Jurkat, Clone E6-1 (cell line): ENCODE data around the gene PRKN.

Experiments used
- DNase-seq: peaks from one replicate; pipeline ENCODE4 v3.0.0-alpha.2; 2011; ENCODE audit warnings: low read depth, low spot score
- H3K4me3 ChIP-seq: 2 replicates; pipeline ENCODE4 v1.5.1; 2011; ENCODE audit warnings: mild to moderate bottlenecking, low read length, control low read depth, moderate library complexity

PRKN gene

GRCh38 chr6:162301128-162301527 lies 426.4 kb downstream of the PRKN start:
- no peak for DNase-seq
- H3K4me3 ChIP-seq = no peak overlapping the region

DNA sequence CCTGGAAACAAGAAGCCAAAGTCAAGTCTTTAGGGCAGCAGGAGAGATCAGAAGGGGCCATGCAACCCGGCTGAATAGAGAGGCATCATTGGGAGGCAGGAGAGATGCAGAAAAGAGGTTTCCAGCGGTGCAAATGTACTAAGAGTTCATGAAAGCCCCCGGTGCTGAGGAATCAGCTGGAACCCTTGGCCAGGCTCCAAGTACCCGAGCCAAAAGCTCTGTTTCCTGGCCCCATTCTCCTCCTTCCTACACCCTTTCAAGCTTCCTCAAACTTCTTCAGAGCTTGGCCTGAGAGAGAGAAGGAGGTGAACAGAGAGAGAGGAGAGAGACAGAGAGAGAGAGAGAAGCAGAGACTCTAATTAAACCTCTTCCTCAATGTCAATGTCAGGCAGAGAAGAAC lies 433.5 kb downstream of the PRKN start:
- DNase-seq = no peak
- no peak overlapping the region for H3K4me3 ChIP-seq

- DNase-seq = no peak
- no peak overlapping the region for H3K4me3 ChIP-seq
These were observed 434.7 kb downstream of the PRKN start for GRCh38 chr6:162292915-162293314.

- no peak overlapping the region for H3K4me3 ChIP-seq
- DNase-seq = no peak
These were observed 436.6 kb downstream of the PRKN start for GRCh38 chr6:162290846-162291465.

DNA sequence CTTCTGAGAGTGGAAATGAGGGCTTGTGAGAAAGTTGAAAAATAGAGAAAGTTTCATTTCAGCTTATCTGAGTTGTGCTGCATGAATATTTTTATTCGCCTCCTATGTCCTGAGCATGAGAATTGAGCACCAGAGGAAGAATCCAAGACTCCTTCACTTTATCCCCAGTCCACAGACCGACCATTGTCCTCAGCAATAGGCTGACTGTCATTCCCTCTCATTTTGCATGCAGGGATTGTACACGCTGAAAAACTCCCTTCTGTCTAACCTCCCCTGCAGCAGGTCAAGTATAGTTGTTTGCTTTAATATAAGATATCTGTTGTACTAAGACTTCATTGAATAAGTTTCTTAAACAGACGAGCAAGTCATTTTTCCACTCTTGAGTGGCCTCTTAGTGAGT lies 437.6 kb downstream of the PRKN start:
- no peak overlapping the region for H3K4me3 ChIP-seq
- DNase-seq = no peak

- H3K4me3 ChIP-seq = no peak overlapping the region
- DNase-seq = no peak
These were observed 453.6 kb downstream of the PRKN start for GRCh38 chr6:162273986-162274385.

- no peak for DNase-seq
- H3K4me3 ChIP-seq = no peak overlapping the region
These were observed 455.6 kb downstream of the PRKN start for GRCh38 chr6:162271922-162272321.

- no peak for DNase-seq
- H3K4me3 ChIP-seq = no peak overlapping the region
These were observed 456.6 kb downstream of the PRKN start for GRCh38 chr6:162270966-162271365.

DNA sequence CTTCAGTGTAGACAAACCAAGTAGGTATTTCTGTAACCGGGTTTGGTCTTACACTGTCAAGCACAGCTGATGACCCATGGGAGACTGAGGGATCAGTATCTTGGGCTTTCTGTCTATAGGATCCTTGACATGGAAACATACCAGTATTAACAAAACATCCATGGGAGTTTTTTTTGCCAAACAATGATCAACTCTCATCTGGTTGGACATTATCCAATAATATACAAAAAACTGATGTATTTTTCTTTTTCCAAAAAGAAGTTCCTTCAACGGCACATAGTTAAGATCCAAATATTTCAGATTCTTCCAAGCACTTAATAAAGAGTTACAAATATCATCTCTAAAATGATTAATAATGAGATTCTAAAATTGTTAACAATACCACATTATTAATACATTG lies 459.9 kb downstream of the PRKN start:
- DNase-seq = no peak
- H3K4me3 ChIP-seq = no peak overlapping the region

- H3K4me3 ChIP-seq = no peak overlapping the region
- no peak for DNase-seq
These were observed 460.4 kb downstream of the PRKN start for GRCh38 chr6:162267126-162267525.

GRCh38 chr6:162264581-162264980 lies 463.0 kb downstream of the PRKN start:
- H3K4me3 ChIP-seq = no peak overlapping the region
- no peak for DNase-seq

GRCh38 chr6:162262466-162263196 lies 464.9 kb downstream of the PRKN start:
- no peak for DNase-seq
- H3K4me3 ChIP-seq = no peak overlapping the region

DNA sequence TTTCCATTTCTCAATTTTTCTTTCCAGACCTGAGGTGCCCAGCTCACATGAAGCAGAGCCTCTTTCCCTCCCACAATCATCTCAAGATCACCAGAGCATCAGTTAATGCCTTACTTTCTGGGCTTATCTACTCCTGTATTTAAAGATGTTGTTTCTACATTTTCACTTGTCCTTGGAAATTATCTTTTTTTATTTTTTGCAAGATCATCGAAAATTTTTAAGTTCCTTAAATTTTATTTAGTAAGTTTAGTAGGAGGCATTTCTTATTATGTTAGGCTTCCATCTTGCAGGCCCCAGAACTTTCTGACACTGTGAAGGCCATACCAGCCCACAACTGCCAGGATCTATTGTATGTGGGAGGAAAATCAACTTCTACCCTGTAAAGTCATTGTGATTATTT lies 466.0 kb downstream of the PRKN start:
- no peak for DNase-seq
- no peak overlapping the region for H3K4me3 ChIP-seq

DNA sequence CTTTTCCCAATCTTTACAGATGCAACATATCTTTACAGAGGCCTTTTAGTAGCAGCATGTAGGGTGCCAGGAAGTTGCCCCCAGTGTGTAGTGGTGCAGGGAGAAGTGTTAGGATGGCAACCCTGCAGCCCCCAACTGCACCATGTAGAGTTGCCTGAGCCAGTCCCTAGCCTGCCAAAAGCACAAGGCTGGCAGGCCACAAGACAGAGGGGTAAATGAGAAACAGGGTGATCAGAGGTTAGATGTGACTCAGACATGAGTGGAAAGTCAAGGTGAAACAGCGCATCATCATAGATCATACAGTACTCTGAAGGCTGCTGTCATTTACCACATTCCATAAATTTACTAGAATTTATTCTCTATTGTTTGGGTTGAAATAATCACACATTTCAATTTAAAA lies 467.5 kb downstream of the PRKN start:
- H3K4me3 ChIP-seq = no peak overlapping the region
- no peak for DNase-seq

DNA sequence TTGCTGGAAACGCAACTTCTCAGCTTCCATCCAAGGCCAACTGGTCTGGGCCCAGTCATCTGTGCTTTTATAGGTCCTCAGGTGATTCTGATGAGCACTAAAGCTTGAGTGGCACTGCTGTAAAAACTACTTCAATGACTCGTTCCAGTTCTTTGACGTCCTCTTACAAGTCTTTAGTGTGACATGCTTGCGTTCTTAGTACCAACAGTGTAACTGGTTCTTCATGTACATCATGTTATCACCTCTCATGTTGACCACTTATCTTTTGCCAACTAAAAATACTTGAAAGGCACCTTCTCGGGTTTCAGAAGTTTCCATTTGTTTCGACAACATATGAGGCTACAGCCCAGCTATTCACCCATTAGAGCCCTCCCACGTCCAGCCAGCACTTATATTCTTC lies 468.9 kb downstream of the PRKN start:
- H3K4me3 ChIP-seq = no peak overlapping the region
- DNase-seq = no peak

DNA sequence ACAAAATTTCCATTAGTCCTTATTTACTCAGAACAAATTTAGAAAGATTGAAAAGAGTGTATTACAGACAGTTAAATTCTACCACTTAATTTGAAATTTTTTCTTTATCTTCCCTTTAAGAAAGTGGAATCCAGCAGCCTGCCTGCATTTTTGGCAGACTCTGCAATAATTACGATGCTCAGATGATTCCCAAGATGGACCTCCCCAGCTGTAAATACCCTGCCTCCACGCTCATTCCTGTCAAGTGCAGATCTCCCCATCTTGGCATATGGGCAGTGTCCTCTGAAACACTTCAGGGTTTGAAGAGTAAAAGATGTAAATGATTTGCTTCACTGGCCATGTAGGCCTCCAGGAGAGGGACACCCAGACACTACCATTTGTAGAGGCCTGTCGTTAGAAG lies 471.2 kb downstream of the PRKN start:
- no peak for DNase-seq
- no peak overlapping the region for H3K4me3 ChIP-seq

- no peak overlapping the region for H3K4me3 ChIP-seq
- no peak for DNase-seq
These were observed 476.3 kb downstream of the PRKN start for GRCh38 chr6:162251257-162251656.

DNA sequence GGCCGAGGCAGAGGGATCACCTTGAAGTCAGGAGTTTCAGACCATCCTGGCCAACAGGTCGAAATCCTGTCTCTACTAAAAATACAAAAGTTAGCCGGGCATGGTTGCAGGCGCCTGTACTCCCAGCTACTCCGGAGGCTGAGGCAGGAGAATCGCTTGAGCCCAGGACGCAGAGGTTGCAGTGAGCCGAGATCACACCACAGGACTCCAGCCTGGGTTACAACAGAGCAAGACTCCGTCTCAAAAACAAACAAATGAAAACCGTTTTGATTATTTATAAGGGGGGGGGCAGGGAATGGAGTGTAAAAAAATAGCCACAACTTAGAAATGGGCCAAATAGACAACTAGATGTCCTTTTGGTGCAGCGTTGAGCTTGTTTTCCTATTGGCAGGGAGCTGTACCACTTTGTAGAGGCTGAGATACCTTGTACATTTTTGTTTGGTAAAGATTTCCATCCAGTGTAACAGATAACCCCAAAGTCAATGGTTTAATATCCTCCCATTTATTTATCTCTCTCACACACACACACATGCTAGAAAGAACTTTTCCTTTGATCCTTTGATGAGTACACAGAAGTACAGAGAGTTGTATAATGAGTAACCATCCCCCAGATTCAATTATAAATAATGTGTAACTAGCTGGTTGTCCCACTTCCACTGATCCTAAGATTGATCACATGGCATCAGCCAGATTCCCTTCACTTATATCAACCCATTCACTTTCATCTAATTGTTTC lies 477.5 kb downstream of the PRKN start:
- no peak for DNase-seq
- H3K4me3 ChIP-seq = no peak overlapping the region

DNA sequence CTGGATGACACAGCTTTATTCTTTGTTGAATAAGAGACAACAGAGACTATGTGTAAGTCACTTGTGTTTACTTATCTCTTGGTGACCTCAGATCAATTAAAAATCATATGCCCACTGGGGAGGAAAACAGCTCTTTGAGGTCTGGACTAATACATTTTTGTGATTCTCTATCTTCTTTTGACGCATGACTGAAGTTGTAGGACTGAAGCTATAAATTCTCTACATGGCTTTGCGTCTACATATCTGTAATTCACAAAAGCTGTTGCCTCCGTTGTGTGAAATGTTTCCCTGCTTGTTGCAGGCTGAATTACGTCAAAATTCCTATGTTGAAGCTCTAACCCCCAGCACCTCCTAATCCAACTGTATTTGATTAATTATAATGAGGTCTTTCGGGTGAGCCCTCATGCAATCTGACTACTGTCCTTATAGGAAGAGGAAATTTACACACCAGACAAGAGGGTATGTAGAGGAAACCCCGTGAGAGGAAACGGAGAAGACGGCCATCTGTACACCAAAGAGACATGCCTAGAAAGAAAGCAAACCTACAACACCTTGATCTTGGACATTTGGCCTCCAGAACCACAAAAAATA lies 481.6 kb downstream of the PRKN start:
- H3K4me3 ChIP-seq = no peak overlapping the region
- no peak for DNase-seq

- no peak overlapping the region for H3K4me3 ChIP-seq
- DNase-seq = no peak
These were observed 483.5 kb downstream of the PRKN start for GRCh38 chr6:162244031-162244430.
